Measurements from ENCODE around the gene PIEZO1.
"Not testable (repeated sequence)": the region's sequence is repeated elsewhere in the genome, so short reads cannot be mapped to it uniquely, and the experiment has no call there.

Gene PIEZO1, protein sequence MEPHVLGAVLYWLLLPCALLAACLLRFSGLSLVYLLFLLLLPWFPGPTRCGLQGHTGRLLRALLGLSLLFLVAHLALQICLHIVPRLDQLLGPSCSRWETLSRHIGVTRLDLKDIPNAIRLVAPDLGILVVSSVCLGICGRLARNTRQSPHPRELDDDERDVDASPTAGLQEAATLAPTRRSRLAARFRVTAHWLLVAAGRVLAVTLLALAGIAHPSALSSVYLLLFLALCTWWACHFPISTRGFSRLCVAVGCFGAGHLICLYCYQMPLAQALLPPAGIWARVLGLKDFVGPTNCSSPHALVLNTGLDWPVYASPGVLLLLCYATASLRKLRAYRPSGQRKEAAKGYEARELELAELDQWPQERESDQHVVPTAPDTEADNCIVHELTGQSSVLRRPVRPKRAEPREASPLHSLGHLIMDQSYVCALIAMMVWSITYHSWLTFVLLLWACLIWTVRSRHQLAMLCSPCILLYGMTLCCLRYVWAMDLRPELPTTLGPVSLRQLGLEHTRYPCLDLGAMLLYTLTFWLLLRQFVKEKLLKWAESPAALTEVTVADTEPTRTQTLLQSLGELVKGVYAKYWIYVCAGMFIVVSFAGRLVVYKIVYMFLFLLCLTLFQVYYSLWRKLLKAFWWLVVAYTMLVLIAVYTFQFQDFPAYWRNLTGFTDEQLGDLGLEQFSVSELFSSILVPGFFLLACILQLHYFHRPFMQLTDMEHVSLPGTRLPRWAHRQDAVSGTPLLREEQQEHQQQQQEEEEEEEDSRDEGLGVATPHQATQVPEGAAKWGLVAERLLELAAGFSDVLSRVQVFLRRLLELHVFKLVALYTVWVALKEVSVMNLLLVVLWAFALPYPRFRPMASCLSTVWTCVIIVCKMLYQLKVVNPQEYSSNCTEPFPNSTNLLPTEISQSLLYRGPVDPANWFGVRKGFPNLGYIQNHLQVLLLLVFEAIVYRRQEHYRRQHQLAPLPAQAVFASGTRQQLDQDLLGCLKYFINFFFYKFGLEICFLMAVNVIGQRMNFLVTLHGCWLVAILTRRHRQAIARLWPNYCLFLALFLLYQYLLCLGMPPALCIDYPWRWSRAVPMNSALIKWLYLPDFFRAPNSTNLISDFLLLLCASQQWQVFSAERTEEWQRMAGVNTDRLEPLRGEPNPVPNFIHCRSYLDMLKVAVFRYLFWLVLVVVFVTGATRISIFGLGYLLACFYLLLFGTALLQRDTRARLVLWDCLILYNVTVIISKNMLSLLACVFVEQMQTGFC (N-terminal part only)

DNA sequence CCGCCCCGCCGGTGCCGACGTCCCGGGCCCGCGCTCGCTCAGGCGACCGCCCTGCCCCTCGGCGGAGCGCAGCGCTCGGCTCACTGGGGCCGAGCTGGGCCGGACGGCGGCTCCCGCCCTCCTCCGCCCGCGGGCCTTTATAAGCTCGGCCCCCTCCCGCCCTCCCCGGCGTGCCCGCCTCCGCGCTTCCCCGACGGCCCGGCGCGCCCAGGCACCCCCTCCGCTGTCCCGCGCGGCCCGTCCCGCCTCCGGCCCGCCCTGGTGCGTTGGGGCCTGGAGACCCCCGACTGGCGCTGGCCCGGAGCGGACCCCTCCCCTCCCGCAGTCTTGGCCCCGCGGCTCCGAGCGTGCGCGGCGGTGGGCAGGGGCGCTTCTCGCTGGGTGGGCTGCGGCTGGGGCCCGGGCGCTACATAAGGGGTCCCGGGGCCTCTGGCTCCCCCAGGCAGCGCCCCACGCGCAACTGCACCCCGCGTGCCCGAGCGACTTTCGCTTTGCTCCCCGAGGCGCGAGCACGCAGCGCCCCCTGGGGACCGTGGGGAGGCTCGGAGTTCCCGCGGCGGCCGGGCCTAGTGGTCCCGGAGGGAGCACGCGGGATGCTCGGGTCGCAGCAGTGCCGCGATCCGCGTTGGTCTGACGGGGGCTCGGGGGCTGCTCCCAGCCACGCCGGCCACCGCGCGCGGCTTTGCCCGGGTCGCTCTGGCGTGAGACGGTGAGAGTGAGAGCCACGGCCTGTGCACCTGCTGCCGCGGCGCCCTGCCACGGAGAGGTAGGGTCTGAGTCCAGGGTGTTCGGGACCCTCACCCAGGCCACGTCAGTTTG is at the start of gene PIEZO1:
Gene PIEZO1 (minus strand): TSS at position 115 of the 819 bp plus-strand sequence. CDS start 256 bp downstream, outside the sequence.
- no peak for DNase-seq

DNA sequence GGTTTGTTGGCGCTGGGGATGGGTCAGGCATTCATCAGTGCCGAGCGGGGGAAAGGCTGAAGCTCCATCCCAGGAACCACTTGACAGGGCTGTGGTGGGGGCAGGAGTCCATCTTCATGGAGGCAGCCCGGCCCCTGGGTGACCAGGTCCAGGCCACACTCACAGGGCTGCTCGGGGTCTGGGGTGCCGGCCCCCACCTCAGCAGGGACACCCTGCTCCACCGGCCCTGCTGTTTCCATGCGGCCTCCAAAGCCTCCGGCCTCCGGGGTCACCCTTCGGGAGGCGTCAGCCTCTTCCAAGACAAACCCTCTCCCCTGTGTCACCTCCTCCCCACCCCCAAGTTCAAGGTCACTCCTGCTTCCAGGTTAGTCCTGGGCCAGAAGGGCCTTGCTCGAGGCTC is 49.6 kb upstream of the PIEZO1 start:
- no peak for DNase-seq

DNA sequence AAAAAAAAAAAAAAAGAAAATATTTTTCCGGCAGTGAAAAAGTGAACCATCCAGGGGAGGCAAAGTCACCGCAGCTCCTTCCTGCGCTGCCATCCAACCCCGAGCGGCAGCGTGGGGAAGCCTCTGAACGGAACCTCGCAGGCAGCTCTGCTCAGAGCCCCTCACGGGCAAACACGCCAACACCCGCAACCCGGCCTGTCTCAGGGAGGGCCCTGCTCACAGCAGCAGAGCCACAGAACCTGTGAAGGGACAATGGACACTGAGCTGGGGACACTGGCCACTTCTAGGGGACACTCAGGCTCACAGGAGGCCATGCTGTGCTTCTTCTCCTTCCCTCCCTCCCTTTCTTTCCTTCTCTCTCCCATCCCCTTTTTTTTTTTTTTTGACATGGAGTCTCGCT is 48.1 kb upstream of the PIEZO1 start:
- DNase-seq = no peak

DNA sequence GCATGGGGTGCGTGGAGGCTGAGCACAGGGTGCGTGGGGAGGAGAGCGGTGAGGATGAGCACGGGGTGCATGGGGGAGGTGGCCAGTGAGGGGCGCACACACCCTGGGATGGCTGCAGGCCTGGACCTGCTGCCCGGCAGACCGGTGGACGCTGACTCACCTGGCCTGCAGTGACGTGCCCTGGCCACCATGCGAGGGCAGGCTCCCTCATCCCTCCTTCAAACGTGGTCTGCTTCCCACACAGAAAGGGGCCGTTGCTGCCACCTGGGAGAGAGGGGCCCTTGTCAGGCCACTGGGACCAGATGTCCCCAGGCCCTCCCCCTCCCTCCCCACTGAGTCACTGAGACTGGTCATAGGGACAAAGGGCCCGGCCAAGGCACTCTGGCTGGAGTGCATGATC is 46.8 kb upstream of the PIEZO1 start:
- DNase-seq = no peak

DNA sequence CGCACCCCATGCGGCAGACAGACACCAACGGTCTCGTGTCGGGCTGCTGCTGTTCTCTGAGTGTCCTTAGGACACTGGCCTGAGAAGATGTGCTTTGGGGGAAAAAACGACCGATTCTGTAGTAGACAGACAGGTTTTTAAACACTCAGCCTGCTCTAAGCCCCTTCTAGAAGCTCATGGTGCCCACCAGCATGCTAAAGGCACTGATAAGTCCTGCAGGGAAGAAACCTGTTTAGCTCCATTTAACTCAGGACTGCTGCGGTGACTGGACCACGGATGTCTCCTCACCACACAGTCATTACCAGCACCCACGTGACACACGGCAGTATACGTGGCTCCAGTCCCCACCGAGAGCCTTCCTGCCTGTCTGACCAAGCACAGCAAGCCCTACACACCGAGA is 45.8 kb upstream of the PIEZO1 start:
- no peak for DNase-seq

DNA sequence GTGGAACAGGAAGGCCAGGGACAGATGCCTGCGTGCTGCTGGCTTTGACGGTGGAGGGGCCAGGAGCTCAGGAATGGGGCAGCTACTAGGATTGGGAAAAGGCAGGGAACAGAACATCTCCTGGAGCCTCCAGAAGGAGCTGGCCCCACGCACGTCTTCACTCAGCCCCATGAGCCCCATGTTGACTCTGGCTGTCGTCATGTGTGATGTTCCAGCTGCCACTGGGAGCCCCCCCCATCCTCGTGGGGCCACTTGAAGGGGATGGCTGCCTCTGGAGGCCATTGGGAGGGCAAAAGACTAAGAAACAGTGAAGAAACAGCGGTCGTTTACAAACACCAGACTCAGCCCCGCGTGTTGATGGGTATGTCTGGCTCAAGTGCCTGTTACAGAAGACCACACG is 45.2 kb upstream of the PIEZO1 start:
- DNase-seq = no peak

DNA sequence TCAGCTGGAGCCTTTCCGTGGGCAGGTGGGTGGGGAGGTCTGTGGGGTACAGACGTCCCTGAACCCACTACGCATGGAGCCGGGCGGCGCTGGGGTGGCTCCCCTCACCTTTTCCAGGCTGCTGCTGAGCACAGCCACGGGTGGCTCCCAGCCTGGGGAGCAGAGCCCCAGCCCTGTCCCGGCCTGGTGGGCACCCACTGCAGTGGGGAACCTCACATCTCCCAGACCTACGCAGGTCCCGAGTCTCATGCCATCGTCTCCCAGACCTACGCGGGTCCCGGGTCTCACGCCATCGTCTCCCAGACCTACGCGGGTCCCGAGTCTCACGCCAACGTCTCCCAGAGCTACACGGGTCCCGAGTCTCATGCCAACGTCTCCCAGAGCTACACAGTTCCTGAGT is 43.7 kb upstream of the PIEZO1 start:
- no peak for DNase-seq

DNA sequence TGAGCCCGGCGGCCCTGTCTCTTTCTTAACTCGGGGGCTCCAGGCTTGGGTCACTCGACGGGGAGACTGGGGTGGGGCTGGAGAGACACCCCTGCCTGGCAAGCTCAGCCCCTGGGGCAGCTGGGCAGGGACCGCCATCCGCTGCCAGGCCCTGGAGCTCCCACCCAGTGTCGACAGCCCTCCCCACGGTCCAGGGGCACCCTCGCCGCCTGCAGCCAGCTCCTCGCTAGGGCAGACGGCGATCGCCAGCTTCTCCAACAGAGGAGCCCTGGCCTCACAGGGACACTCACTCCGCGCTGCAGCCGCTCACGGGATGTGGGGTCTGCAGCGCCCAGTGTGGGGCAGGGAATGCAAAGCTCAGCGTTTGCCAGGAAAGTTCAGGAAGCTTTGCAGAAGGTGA is 42.7 kb upstream of the PIEZO1 start:
- no peak for DNase-seq

DNA sequence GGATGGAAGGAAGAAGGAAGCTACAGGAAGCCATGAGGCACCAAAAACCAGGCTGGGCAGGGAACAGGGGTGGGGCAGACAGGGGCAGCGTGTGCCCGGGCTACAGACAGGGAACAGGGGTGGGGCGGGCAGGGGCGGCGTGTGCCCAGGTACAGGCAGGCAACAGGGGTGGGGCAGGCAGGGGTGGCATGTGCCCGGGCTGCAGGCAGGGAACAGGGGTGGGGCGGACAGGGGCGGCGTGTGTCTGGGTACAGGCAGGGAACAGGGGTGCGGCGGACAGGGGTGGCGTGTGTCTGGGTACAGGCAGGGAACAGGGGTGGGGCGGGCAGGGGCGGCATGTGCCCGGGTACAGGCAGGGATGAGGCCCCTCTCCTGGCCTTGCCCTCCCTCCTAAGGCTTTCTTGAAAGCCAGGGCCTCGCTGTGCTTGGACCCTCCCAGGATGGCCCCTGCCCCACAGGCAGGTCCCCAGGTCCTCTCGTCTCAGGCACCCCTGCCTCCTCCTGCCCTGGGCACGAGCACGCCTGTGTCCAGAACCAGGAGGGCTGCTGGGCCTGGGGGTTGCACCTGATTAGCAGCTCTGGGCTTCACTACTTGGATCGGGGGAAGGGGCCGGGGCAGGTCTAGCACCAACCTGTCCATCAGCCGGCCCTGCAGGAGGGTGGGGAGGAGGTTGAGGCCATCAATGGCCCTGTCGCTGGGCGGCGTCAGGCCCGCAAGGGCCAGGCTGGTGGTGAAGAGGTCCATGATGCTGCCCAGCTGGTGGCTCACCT is 41.2 kb upstream of the PIEZO1 start:
- no peak for DNase-seq

DNA sequence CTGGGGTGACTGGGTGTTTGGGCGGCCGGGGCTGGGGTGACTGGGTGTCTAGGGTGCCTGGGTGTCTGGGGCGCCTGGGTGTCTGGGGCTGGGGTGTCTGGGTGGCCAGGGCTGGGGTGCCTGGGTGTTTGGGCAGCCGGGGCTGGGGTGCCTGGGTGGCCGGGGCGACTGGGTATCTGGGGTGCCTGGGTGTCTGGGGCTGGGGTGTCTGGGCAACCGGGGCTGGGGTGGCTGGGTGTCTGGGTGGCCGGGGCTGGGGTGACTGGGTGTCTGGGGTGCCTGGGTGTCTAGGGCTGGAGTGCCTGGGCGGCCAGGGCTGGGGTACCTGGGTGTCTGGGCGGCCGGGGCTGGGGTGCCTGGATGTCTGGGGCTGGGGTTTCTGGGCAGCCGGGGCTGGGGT is 40.1 kb upstream of the PIEZO1 start:
- no peak for DNase-seq

DNA sequence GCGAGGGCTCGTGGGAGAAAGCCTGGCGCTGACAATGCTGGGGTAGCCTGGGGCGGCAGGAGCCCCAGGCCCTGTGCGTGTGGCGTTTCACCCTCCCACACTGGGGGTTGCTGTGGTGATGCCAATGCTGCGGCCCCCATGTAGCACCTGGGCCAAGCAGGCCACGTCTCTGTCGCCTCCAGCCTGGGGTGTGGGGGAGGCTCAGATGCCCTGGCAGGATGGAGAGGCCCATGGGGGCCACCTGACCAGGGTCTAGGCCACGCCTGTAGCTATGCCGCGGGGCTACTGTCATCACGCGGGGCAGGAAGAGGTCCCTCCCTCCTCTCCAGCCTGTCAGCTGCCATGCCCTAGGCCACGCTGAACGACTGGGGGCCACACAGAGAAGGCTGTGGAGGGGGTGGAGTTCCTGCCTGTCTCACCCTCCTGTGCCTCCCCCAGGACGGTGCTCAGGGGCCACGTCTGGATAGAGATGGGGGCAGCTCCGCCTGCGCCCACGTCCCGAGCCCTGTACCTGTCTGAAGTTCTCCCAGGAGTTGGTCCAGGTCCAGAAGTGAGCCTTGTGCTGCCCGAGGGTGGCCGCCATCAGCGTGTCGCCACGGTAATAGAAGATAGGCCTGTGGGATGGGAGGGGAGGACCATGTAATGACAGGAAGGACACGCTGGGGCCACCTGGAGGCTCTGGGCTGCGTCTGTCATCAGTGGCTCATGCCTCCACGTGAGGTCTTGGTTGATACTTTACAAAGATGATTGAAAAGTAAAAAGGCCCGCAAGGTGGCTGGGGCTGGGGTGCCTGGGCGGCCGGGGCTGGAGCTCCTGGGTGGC is 39.4 kb upstream of the PIEZO1 start:
- no peak for DNase-seq

DNA sequence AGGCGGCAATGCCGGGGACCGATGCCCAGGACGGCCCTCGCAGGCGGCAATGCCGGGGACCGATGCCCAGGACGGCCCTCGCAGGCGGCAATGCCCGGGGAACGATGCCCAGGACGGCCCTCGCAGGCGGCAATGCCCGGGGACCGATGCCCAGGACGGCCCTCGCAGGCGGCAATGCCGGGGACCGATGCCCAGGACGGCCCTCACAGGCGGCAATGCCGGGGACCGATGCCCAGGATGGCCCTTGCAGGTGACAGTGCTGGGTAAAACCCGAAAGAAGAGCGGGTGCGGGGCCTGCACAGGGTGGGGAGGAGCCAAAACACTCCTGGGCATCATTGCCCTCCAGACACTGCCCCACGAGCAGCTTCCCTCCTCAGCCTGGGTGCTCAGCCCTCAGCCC is 38.6 kb upstream of the PIEZO1 start:
- not testable (repeated sequence) for DNase-seq

DNA sequence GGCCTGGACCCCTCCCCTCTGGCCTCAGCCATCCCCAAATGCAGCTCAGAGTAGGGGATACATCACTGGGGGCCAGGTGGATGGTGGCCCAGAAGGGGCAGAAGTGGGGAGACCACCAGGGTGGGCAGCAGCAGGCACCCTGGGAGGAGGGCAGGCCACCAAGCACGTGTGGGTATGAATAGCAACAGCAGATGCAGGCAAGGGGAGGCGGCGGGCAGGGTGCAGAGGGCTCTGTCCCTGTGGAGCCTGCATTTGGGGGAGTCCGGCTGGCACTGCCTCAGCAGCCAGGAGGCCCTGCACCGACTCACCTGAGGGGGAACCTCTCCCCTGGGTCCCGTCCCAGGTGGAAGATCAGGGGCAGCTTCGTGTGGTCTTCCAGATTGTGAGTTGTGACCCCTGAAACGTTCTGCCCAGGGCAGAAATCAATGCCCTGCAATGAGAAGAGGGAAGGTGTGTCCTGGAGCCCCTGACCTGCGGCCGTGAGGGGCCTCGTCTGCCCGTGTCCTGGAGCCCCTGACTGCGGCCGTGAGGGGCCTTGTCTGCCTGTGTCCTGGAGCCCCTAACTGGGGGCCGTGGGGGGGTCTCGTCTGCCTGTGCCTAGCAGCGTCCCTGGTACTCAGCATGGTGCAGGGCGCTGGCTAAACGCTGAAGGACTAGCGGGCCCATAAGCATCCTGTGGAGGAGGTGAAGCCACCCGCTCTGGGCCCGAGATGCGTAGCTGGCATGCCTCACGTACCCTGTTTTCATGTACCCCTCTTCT is 37.4 kb upstream of the PIEZO1 start:
- DNase-seq = no peak

DNA sequence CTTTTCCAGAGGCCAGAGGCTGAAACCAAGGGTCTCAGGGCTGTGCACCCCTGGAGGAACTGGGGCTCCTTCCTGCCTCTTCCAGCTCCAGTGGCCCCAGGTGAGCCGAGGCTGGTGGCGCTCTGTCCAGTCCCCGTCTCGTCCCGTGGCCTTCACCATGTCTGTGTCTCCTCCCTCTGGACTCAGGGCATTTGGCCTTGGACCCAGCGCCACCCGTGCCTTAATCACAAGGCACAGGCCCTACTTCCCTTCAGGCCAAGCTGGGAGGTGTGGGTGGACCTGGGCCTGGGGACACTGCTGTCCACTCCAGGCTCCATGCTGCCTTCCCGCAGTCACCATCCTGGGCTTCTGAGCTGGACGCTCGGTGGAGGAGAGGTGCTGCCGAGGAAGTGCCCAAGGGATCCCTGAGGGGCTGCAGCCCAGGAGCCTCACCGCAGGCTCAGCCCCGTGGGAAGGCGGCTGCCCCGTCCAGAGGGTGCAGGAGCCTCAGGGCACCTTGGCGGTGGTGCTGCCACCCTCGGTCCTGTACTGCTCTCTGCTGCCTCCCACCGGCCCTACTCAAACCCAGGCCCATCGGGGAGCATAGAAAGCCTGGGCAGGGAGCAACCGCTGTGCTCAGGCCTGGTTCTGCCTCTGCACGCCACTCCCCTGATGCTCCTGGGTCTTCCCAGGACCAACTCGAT is 36.3 kb upstream of the PIEZO1 start:
- DNase-seq = no peak

DNA sequence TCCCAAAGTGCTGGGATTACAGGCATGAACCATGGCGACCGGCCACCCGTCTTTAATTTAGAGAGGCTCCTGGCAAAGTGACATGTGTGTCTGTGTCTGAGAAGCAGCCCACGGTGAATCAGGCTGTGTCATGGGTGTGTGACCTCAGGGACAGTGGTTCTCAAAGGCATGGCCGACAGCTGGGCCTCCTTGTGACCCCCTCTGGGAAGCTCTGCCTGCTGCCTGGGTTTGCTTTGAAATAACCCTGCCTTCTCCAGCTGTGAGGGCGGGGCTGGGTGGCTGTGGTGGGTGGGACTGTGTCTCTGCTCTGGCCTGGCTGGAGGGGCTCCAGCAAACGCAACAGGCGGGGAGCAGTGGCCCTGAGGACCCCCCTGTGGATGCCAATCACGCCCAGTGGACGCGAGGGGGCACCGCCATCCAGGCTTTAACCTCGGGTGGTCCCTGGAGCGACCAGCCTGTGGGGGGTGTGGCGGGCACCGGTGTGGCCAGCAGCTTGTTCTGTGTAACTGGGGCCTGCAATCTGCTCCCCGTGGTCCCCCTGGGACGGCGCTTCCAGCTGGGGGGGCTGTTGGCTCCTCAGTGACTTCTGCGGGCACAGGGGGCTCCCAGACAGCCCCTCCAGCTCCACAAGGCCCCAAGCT is 35.5 kb upstream of the PIEZO1 start:
- no peak for DNase-seq

DNA sequence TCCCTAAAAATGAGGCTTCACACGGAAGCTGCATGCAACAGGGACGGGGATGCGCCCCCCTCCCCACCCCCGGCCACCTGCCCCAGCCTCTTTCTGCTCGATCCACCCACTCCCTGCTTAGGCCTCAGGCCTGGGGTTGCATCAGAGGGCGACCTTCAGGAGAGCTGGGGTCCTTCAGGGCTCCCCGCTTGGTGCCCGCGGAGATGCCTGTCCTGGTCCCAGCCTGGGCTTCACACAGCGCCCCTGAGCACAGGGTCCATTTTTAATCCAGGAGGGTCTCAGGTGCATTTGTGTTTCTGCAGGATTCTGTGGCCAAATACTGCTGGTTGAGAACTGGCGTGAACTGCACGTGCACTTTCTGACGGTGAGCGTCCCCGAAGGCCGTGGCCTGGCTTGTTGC is 34.1 kb upstream of the PIEZO1 start:
- no peak for DNase-seq

DNA sequence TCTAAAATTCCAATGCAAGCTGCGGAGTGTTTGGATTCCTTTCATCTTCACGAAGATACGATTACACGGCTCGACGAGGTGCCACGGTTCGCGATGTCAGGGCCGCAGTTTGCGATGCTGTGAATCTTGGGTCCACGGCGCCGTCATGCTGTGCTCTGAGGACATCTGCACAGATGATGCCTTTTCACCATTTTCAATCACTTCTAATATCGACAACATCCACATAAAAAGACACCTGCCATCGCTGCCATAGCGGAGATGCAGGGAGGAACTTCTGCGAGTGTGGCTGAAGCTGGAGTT is 33.5 kb upstream of the PIEZO1 start:
- no peak for DNase-seq

DNA sequence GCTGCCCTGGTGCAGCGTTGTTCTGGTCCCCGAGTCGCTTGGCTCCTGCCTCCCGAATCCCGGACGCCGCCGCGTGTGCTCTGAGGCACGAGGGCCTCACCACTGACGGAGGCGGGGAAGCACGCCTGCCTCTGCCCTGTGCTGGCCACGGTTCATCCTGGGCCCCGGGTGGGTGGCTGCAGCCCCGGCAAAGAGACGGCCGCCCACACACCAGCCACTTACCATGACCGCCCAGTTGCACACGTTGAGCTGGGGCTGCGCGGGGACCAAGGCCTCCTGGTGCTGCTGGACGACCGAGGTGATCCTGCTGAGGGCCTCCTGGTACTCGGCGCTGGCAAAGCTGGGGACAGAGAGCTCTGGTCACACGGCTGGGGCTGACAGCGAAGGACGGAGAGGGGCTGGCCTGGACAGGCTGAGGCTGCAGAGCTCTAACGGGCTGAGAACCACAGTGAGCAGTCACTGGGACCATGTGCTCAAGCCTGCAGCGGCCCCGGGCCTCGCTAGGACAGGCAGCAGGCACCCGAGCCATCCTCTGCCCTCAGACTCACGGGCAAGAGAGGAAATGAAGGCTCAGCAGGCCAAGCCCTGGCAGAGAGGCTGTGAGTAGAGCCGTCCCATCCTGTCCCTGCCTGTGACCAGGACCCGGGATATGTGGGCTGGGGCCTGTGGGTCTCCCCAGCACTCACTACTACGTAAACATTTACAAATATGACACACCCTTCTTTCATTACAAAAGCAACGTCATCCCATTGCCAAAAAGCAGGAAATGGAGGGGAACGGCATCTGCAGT is 33.0 kb upstream of the PIEZO1 start:
- DNase-seq = no peak
